Suprapubic skin (tissue), 4 donors: ENCODE results near the gene RNF183. TPM values are rescaled to one million over a fixed set of nuclear protein-coding genes. Genes with fewer than 3 reads are reported as not detected.
A peak's percentile ranks its signal among the peaks of the same experiment; 100 is the strongest.

Experiments used
- DNase-seq, 2 donors: peaks; one replicate each; pipeline ENCODE4 v3.0.0-alpha.2; 2019; ENCODE audit warnings: low spot score in 2 of 2
- H3K27ac ChIP-seq: fragments of 200-600 bp; sonication (generic); one replicate; pipeline ENCODE4 v1.5.1; 2019
- H3K27me3 ChIP-seq: fragments of 200-600 bp; sonication (generic); one replicate; pipeline ENCODE4 v1.5.1; 2019
- H3K36me3 ChIP-seq: fragments of 200-600 bp; sonication (generic); one replicate; pipeline ENCODE4 v1.5.1; 2019
- H3K4me1 ChIP-seq: fragments of 200-600 bp; sonication (generic); one replicate; pipeline ENCODE4 v1.5.1; 2019
- H3K4me3 ChIP-seq: fragments of 200-600 bp; sonication (generic); one replicate; pipeline ENCODE4 v1.5.1; 2019; ENCODE audit warnings: mild to moderate bottlenecking
- H3K9me3 ChIP-seq: fragments of 200-600 bp; sonication (generic); one replicate; pipeline ENCODE4 v1.5.1; 2019
- EP300 ChIP-seq: sonication (generic); formaldehyde crosslinking; IDR thresholded peaks from one replicate; pipeline ENCODE4 v1.6.1; 2017; ENCODE audit warnings: antibody characterized with exemption
- POLR2A ChIP-seq, 2 donors: fragments of 450-650 bp; IDR thresholded peaks; one replicate each; pipeline ENCODE4 v1.6.1; 2017; ENCODE audit warnings: antibody characterized with exemption in 2 of 2, mild to moderate bottlenecking in 2 of 2, moderate library complexity in 2 of 2
- POLR2AphosphoS5 ChIP-seq, 3 donors: sonication (generic); formaldehyde crosslinking; IDR thresholded peaks; one replicate each; pipeline ENCODE4 v1.6.1; 2017; ENCODE audit warnings: antibody characterized with exemption in 3 of 3
- WGBS: methylation state at CpG from one replicate; pipeline ENCODE4 v1.1.5; 2018; 5-methylcytosine and 5-hydroxymethylcytosine counted together
- total RNA-seq, 4 donors: library from RNA; depleted of rRNA; stranded (reverse); fragments of >200 nt; gene quantifications; one replicate each; pipeline ENCODE4 v1.1.0, GENCODE V29; 2016
- TF ChIP-seq, protein P1 (sequence below), 2 donors: fragments of 200-600 bp in 1 of 2; fragments of 450-650 bp in 1 of 2; sonication (generic) in 1 of 2; IDR thresholded peaks; one replicate each; pipeline ENCODE4 v1.5.1; 2016 to 2019; ENCODE audit warnings: antibody characterized with exemption in 2 of 2, mild to moderate bottlenecking in 1 of 2, moderate library complexity in 1 of 2

The RNF183 gene
- total RNA-seq, 4 donors from 2014 or later, result 2.0 TPM; not detected in 3

DNA sequence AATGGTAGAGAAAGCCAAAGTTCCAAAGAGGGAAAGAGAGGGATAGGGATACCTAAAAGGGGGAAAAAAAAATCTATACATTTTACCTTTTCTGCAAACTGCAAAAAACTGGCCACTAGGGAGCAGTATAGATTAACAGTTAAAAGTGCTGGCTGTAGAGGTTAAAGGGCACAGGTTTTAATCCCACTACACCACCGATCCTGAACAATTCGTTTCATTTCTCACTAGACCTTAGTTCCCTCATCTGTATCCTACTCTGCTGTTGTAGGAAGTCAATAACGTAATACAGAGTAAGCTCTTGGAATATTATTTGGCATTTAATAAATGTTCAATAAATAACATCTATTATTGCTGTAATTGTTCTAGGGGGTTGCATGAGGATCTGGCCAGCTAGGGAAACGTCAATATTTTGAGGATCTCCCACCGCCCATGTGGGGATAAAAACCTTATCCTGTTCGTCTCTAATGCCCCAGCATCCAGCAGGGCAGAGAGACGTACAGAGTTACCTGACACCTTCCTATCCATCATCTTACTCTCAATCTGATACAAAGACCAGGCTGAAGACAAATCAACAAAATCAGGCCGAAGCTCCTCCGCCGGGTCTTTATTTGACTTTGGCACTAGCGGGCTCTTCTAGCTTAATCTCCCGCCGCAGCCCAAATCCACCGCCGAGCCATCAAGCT, 28.6 kb downstream of the RNF183 start:
- peak overlapping the region; percentile 72 for H3K4me3 ChIP-seq
- H3K27ac ChIP-seq, result peak overlapping the region; percentile 91
- H3K4me1 ChIP-seq, result peaks cover 24% of the 10 kb centered on the region
- WGBS, result 0% methylated on average over 9 of the region's 15 CpGs
- DNase-seq, result no peak
- peaks cover 55% of the 10 kb centered on the region for H3K36me3 ChIP-seq
- H3K27me3 ChIP-seq, result no peaks in the 10 kb centered on the region
- no peaks in the 10 kb centered on the region for H3K9me3 ChIP-seq
- TF ChIP-seq, protein P1, sequence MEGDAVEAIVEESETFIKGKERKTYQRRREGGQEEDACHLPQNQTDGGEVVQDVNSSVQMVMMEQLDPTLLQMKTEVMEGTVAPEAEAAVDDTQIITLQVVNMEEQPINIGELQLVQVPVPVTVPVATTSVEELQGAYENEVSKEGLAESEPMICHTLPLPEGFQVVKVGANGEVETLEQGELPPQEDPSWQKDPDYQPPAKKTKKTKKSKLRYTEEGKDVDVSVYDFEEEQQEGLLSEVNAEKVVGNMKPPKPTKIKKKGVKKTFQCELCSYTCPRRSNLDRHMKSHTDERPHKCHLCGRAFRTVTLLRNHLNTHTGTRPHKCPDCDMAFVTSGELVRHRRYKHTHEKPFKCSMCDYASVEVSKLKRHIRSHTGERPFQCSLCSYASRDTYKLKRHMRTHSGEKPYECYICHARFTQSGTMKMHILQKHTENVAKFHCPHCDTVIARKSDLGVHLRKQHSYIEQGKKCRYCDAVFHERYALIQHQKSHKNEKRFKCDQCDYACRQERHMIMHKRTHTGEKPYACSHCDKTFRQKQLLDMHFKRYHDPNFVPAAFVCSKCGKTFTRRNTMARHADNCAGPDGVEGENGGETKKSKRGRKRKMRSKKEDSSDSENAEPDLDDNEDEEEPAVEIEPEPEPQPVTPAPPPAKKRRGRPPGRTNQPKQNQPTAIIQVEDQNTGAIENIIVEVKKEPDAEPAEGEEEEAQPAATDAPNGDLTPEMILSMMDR (IDR thresholded peaks at IDR 0.05), result peak; percentile 38 to 51
- TF ChIP-seq POLR2AphosphoS5 (IDR thresholded peaks at IDR 0.05), result no peak
- no peak for TF ChIP-seq EP300
- TF ChIP-seq POLR2A (IDR thresholded peaks at IDR 0.05), result no peak

DNA sequence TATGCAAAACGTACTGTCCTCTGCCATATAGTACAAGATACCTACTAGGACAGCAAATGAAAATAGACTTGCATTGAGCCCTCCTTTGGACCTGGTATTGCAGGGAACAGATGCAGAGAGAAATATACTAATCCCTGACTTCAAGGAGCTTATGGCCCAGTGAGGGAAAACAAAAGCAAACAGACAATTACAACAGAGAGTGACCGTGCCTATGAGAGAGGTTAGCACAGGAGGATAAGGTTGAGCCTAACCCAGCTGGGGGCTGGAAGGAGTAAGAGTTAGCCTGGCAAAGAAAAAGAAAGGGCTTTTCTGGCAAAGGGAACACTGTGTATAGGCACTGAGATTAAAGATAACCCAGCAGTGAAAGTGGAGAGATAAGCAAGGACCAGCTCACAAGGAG, 33.3 kb downstream of the RNF183 start:
- H3K4me1 ChIP-seq, result peaks cover 10% of the 10 kb centered on the region

DNA sequence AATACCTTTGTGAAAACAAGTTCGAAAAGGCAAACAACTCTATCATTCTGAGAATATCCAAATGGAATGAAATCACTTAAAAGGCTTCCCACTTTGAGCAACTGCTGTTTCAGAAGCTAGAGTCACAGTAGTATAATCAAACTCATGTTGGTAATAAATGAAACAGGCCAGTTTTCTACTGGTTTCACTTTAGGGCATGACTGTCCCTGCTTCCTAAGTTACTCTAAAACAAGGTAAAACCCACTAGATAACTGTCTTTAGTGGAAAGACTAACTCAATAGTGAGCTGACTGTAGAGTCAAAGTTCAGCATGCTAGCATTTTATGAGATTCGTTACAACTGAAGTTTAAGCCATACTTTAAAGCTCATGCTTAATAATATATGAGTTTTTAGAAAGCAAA, 33.8 kb downstream of the RNF183 start:
- Histone ChIP-seq H3K27me3 (no peaks in the 10 kb centered on the region), H3K4me1 (peaks cover 6% of the 10 kb centered on the region), H3K36me3 (peaks cover 62% of the 10 kb centered on the region), H3K27ac (no peak overlapping the region), H3K4me3 (no peak overlapping the region), H3K9me3 (no peaks in the 10 kb centered on the region)
- TF ChIP-seq POLR2A (IDR thresholded peaks at IDR 0.05) (no peak), EP300 (no peak), POLR2AphosphoS5 (IDR thresholded peaks at IDR 0.05) (no peak)
- TF ChIP-seq, protein P1 (IDR thresholded peaks at IDR 0.05), result no peak
- DNase-seq, result no peak
- WGBS, result 89% methylated on average over 2 of the region's 2 CpGs

More for the DNA sequence above, 33.3 kb downstream of the RNF183 start:
- no peak for TF ChIP-seq POLR2AphosphoS5 (IDR thresholded peaks at IDR 0.05)
- TF ChIP-seq EP300, result no peak
- TF ChIP-seq POLR2A (IDR thresholded peaks at IDR 0.05), result no peak
- TF ChIP-seq, protein P1 (IDR thresholded peaks at IDR 0.05), result no peak
- Histone ChIP-seq H3K27me3 (no peaks in the 10 kb centered on the region), H3K9me3 (no peaks in the 10 kb centered on the region), H3K27ac (no peak overlapping the region), H3K36me3 (peaks cover 62% of the 10 kb centered on the region), H3K4me3 (no peak overlapping the region)
- 93% methylated on average over 2 of the region's 2 CpGs for WGBS
- no peak for DNase-seq

DNA sequence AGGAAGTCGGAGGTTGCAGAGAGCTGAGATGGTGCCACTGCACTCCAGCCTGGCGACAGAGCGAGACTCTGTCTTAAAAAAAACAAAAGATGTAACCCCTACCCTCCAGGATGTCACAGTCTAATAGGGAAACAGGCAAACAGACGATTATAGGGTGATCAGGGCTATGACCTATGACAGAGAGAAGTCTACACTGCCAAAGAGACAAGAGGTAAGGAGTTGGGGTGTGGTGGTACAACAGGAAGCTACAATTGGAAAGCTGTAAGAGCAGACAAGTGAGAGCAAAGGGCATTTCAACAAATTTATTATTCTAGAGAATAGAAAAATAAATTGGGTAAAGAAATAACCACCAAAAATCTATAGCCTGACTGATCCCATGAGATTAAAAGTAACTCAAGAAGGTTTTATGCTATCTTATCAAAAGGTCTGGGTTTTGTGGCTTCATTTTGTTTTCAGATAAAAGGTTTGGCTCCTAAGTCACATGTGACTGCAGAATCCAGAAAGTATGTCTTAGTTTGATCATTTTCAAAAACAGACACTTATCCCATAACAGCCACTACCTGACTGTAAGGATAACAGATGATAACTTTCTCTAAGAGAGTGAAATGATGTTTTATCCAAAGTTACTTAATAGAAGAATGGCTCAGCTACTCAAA, 35.1 kb downstream of the RNF183 start:
- H3K9me3 ChIP-seq, result no peaks in the 10 kb centered on the region
- no peaks in the 10 kb centered on the region for H3K4me1 ChIP-seq
- TF ChIP-seq, protein P1 (IDR thresholded peaks at IDR 0.05), result no peak
- TF ChIP-seq EP300, result no peak
- no peak for TF ChIP-seq POLR2A (IDR thresholded peaks at IDR 0.05)
- TF ChIP-seq POLR2AphosphoS5 (IDR thresholded peaks at IDR 0.05), result no peak
- no peak for DNase-seq
- no peaks in the 10 kb centered on the region for H3K27me3 ChIP-seq
- WGBS, result 96% methylated on average over 4 of the region's 4 CpGs
- H3K4me3 ChIP-seq, result no peak overlapping the region
- no peak overlapping the region for H3K27ac ChIP-seq
- peaks cover 62% of the 10 kb centered on the region for H3K36me3 ChIP-seq

DNA sequence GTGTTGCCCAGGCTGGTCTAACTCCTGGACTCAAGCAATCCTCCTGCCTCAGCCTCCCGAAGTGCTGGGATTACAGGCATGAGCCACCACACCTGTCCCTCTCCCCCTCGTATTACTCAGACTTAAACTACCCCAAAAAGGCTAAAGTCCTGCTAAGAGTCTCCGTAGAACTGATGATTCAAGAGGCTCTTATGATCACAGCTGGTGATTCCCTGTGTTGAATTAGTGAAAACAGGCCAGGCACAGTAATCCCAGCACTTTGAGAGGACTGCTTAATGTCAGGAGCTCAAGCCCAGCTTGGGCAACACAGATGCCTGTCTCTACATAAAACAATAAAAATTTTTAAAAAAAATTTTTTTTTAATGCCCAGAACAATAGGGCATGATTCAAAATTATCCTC, 37.0 kb downstream of the RNF183 start:
- 87% methylated on average over 3 of the region's 3 CpGs for WGBS
- TF ChIP-seq, protein P1 (IDR thresholded peaks at IDR 0.05), result no peak
- no peak for TF ChIP-seq EP300
- TF ChIP-seq POLR2AphosphoS5 (IDR thresholded peaks at IDR 0.05), result no peak
- no peak for TF ChIP-seq POLR2A (IDR thresholded peaks at IDR 0.05)
- no peaks in the 10 kb centered on the region for H3K9me3 ChIP-seq

More for the DNA sequence above, 37.0 kb downstream of the RNF183 start:
- peaks cover 56% of the 10 kb centered on the region for H3K36me3 ChIP-seq
- H3K4me1 ChIP-seq, result no peaks in the 10 kb centered on the region
- H3K27me3 ChIP-seq, result no peaks in the 10 kb centered on the region
- H3K4me3 ChIP-seq, result no peak overlapping the region
- no peak for DNase-seq
- H3K27ac ChIP-seq, result no peak overlapping the region
